ENCODE data around the gene DCAF6.

Gene DCAF6

GRCh38 chr1:168110896-168111545 is 174.5 kb downstream of the DCAF6 start:
- no peak for DNase-seq

- DNase-seq: peak; percentile 96 to 98
These were observed 176.3 kb downstream of the DCAF6 start for GRCh38 chr1:168112673-168113305.

- peak; percentile 38 to 71 for DNase-seq
These were observed 178.4 kb downstream of the DCAF6 start for GRCh38 chr1:168114845-168115244.

- peak; percentile 79 to 88 for DNase-seq
These were observed 179.9 kb downstream of the DCAF6 start for GRCh38 chr1:168116327-168116799.

- no peak for DNase-seq
These were observed 183.3 kb downstream of the DCAF6 start for GRCh38 chr1:168119750-168120149.

GRCh38 chr1:168121401-168122011 is 185.0 kb downstream of the DCAF6 start:
- no peak for DNase-seq

GRCh38 chr1:168125051-168125450 is 188.6 kb downstream of the DCAF6 start:
- DNase-seq: no peak
